LNCAP (cell line): Measurements from ENCODE around the gene ACAD10.

Experiments used
- CTCF ChIP-seq: fragments of 450-650 bp; IDR thresholded peaks from 2 replicates; pipeline ENCODE4 v1.5.1; 2017; ENCODE audit warnings: mild to moderate bottlenecking

ACAD10 gene

DNA sequence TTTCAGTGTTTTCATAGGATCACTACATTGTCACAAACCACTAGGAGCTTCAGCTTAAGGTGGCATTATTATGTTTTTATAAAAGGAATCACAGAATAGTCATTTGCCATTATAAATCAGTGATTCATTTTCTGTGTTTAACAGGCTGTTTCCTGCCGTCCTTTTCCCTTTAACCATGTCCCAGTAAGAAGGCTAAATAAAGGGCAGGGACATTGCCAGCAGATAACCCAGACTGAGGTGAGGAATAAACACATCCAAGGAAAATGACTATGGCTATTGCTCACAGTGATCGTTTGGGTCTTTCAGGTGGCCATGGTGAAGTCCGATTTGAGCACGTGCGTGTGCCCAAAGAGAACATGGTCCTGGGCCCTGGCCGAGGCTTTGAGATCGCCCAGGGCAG lies 63.0 kb downstream of the ACAD10 start:
- no peak for TF ChIP-seq CTCF

GRCh38 chr12:111749391-111749790 lies 63.5 kb downstream of the ACAD10 start:
- TF ChIP-seq CTCF, result no peak

GRCh38 chr12:111753144-111753881 lies 67.5 kb downstream of the ACAD10 start:
- TF ChIP-seq CTCF, result peak; percentile 82

GRCh38 chr12:111754671-111755070 lies 68.8 kb downstream of the ACAD10 start:
- TF ChIP-seq CTCF, result no peak

GRCh38 chr12:111756196-111756595 lies 70.3 kb downstream of the ACAD10 start:
- no peak for TF ChIP-seq CTCF

DNA sequence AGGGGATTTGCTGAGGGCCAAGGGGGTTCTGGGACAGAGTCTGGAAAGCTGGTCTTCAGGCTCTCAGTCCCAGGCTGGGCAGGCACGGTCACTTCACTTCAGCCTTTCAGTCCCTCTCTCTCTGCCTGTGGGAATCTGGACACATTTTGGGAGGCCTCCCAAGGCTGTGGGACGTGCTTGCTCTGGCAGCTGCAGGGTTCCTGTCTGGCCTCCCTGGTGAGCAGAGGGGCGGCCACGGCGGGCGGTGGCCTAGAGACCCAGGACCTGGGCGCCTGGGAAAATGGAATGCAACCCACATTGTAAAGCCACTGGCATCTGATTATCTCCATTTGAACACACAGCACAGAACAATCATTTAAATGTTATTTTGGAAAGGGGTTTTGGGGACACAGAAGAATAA lies 70.8 kb downstream of the ACAD10 start:
- TF ChIP-seq CTCF, result no peak

- no peak for TF ChIP-seq CTCF
Measured at GRCh38 chr12:111757361-111758119, 71.7 kb downstream of the ACAD10 start.
